MM.1S (cell line): ENCODE results near the gene CRKL.

Experiments used
- DNase-seq: peaks from one replicate; pipeline ENCODE4 v3.0.0-alpha.2; 2015
- H2AFZ ChIP-seq: fragments of 300-600 bp; sonication (generic); 2 replicates; pipeline ENCODE4 v1.6.0; 2016; ENCODE audit warnings: antibody characterized with exemption, low read length
- H3F3A ChIP-seq: fragments of 300-600 bp; sonication (generic); 2 replicates; pipeline ENCODE4 v1.6.1; 2016; ENCODE audit warnings: mild to moderate bottlenecking, antibody characterized with exemption, low read length, moderate library complexity, mixed read lengths; ENCODE audit not compliant: insufficient read depth
- H3K27ac ChIP-seq: fragments of 300-600 bp; sonication (generic); 2 replicates; pipeline ENCODE4 v1.5.1; 2016; ENCODE audit warnings: mild to moderate bottlenecking, low read length
- H3K27me3 ChIP-seq: fragments of 300-600 bp; sonication (generic); replicated peaks from 2 replicates; pipeline ENCODE4 v1.6.0; 2016; ENCODE audit warnings: low read length; ENCODE audit not compliant: insufficient read depth
- H3K36me3 ChIP-seq: fragments of 300-600 bp; sonication (generic); replicated peaks from 2 replicates; pipeline ENCODE4 v1.6.1; 2016; ENCODE audit warnings: mild to moderate bottlenecking, low read length, mixed read lengths; ENCODE audit not compliant: insufficient read depth
- H3K4me1 ChIP-seq: fragments of 300-600 bp; sonication (generic); 2 replicates; pipeline ENCODE4 v1.6.1; 2016; ENCODE audit warnings: low read length, mixed read lengths
- H3K4me2 ChIP-seq: fragments of 300-600 bp; sonication (generic); 2 replicates; pipeline ENCODE4 v1.6.0; 2016; ENCODE audit warnings: low read depth, low read length
- H3K4me3 ChIP-seq: fragments of 300-600 bp; sonication (generic); 2 replicates; pipeline ENCODE4 v1.5.1; 2016; ENCODE audit warnings: low read length, mixed read lengths
- H3K79me2 ChIP-seq: fragments of 300-600 bp; sonication (generic); 2 replicates; pipeline ENCODE4 v1.6.1; 2016; ENCODE audit warnings: mixed run types, low read length, mixed read lengths
- H3K9ac ChIP-seq: fragments of 300-600 bp; sonication (generic); 2 replicates; pipeline ENCODE4 v1.6.1; 2016; ENCODE audit warnings: low read length, mixed read lengths
- H3K9me2 ChIP-seq: fragments of 300-600 bp; sonication (generic); replicated peaks from 2 replicates; pipeline ENCODE4 v1.6.1; 2016; ENCODE audit warnings: mild to moderate bottlenecking, low read length, mixed read lengths; ENCODE audit not compliant: insufficient read depth
- H3K9me3 ChIP-seq: fragments of 300-600 bp; sonication (generic); replicated peaks from 2 replicates; pipeline ENCODE4 v1.6.1; 2016; ENCODE audit warnings: mild to moderate bottlenecking, low read length, mixed read lengths; ENCODE audit not compliant: insufficient read depth
- H4K20me1 ChIP-seq: fragments of 300-600 bp; sonication (generic); 2 replicates; pipeline ENCODE4 v1.6.1; 2016; ENCODE audit warnings: mild to moderate bottlenecking, low read length, moderate library complexity, mixed read lengths; ENCODE audit not compliant: insufficient read depth
- EZH2 ChIP-seq: fragments of 300-600 bp; sonication (generic); optimal IDR thresholded peaks from 2 replicates; pipeline ENCODE3; 2017; ENCODE audit warnings: low read depth, mild to moderate bottlenecking, antibody characterized with exemption, low read length, mixed read lengths
- EZH2phosphoT487 ChIP-seq: fragments of 300-600 bp; sonication (generic); IDR thresholded peaks from 2 replicates; pipeline ENCODE4 v1.6.1; 2018; ENCODE audit warnings: antibody characterized with exemption, low read length
- TF ChIP-seq, protein P1 (sequence below): fragments of 300-600 bp; sonication (generic); IDR thresholded peaks from 2 replicates; pipeline ENCODE4 v1.5.1; 2016; ENCODE audit warnings: antibody characterized with exemption, low read length, mixed read lengths

Gene CRKL

DNA sequence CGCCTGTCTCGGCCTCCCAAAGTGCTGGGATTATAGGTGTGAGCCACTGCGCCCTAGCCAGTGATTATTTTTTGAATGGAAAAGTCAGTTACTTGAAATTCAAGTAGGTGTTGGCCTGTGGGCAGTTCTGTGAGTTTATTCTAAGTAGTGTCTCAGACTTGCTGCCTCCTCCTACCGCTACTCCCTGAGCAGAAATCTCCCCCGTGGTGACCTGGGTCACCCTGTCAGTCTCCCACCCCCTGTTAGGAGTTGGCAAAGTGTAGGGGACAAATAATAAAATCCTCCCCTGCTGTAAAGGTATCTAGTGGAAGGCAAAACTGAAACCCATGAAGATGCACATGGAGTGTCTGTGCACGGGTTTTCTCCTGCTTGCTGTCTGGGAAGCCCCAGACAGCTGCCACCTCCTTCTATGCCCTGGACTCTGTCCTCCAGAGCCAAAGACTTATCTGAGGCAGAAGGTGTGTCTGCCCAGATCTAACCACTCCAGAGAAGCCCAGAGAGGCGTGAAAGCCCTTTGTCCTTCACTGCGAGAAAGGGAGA, 32.1 kb upstream of the CRKL start:
- H3K4me1 ChIP-seq, result no peaks in the 10 kb centered on the region
- H2AFZ ChIP-seq, result no peak overlapping the region
- no peaks in the 10 kb centered on the region for H4K20me1 ChIP-seq
- no peaks in the 10 kb centered on the region for H3K9me3 ChIP-seq
- H3K36me3 ChIP-seq, result no peaks in the 10 kb centered on the region
- no peak overlapping the region for H3K4me3 ChIP-seq
- TF ChIP-seq EZH2 (no peak), EZH2phosphoT487 (no peak)
- TF ChIP-seq, protein P1, sequence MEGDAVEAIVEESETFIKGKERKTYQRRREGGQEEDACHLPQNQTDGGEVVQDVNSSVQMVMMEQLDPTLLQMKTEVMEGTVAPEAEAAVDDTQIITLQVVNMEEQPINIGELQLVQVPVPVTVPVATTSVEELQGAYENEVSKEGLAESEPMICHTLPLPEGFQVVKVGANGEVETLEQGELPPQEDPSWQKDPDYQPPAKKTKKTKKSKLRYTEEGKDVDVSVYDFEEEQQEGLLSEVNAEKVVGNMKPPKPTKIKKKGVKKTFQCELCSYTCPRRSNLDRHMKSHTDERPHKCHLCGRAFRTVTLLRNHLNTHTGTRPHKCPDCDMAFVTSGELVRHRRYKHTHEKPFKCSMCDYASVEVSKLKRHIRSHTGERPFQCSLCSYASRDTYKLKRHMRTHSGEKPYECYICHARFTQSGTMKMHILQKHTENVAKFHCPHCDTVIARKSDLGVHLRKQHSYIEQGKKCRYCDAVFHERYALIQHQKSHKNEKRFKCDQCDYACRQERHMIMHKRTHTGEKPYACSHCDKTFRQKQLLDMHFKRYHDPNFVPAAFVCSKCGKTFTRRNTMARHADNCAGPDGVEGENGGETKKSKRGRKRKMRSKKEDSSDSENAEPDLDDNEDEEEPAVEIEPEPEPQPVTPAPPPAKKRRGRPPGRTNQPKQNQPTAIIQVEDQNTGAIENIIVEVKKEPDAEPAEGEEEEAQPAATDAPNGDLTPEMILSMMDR, result no peak
- no peaks in the 10 kb centered on the region for H3K79me2 ChIP-seq
- H3F3A ChIP-seq, result no peaks in the 10 kb centered on the region
- no peaks in the 10 kb centered on the region for H3K27me3 ChIP-seq
- H3K4me2 ChIP-seq, result no peak overlapping the region
- H3K27ac ChIP-seq, result no peak overlapping the region
- H3K9me2 ChIP-seq, result no peaks in the 10 kb centered on the region
- no peak overlapping the region for H3K9ac ChIP-seq
- DNase-seq, result no peak

DNA sequence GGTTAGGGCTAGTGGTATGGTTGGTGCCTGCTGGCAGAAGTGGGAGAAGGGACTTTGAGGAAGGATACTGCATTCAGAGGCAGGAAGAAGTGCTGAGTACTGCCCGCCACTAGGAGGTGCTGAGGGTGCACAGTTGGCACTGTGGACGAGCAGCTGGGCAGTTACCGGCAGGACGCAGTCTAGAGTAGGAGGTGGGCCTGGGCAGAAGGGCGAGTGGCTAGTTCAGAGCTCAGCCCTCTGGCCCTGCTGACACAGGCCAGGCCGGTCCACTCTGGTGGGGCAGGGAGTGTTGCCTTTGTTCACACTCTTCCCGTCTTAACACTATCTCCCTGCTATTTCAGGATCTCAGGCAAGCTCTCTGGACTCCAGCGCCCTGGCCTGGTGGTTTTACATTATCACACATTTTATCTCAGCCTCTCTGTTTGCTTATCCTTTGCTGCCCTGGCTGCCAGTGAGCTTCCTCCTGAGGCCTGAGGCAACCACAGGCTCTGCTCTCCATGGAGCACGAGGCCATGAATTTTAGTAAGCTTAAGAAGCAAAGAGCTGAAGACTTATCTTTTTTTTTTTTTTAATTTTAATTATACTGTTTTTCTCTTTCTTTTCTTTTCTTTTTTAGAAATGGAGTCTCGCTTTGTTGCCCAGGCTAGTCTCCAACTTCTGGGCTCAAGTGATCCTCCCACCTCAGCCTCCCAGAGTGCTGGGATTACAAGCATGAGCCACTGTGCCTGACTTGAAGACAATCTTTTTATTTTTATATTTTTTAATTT, 31.5 kb upstream of the CRKL start:
- Histone ChIP-seq H3K4me2 (no peak overlapping the region), H3K9me2 (no peaks in the 10 kb centered on the region), H3K27ac (no peak overlapping the region), H3K79me2 (no peaks in the 10 kb centered on the region), H3K9me3 (no peaks in the 10 kb centered on the region), H3K27me3 (no peaks in the 10 kb centered on the region), H3K36me3 (no peaks in the 10 kb centered on the region), H2AFZ (no peak overlapping the region), H3K4me3 (no peak overlapping the region), H3K9ac (no peak overlapping the region), H3F3A (no peaks in the 10 kb centered on the region), H4K20me1 (no peaks in the 10 kb centered on the region), H3K4me1 (no peaks in the 10 kb centered on the region)
- peak; percentile 33 for DNase-seq
- TF ChIP-seq, protein P1, result peak; percentile 70
- no peak for TF ChIP-seq EZH2

DNA sequence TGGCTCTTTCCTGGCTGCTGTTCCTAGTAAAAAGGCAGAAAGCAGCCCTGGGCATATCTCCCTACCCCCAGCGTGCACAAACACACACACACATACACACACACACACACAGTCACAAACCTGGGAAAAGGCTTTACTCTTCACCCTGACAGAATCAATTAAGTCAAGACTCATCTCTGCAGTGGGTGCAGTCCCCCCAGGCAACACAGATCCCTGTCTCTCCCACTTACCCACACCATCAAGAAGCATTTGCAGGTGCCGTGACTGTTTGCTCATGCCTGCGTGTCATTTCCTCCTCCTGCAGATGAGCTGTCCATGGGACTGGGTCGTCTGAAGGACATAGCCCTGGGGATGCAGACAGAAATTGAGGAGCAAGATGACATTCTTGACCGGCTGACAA, 29.8 kb upstream of the CRKL start:
- Histone ChIP-seq H3K9ac (no peak overlapping the region), H4K20me1 (no peaks in the 10 kb centered on the region), H3K9me2 (no peaks in the 10 kb centered on the region), H3K4me2 (no peak overlapping the region), H3K79me2 (no peaks in the 10 kb centered on the region), H3K4me3 (no peak overlapping the region), H3K27ac (no peak overlapping the region), H3K27me3 (no peaks in the 10 kb centered on the region), H3K4me1 (no peaks in the 10 kb centered on the region), H3K36me3 (no peaks in the 10 kb centered on the region), H3F3A (no peaks in the 10 kb centered on the region), H2AFZ (no peak overlapping the region), H3K9me3 (no peaks in the 10 kb centered on the region)
- TF ChIP-seq, protein P1, result no peak
- TF ChIP-seq EZH2phosphoT487 (no peak), EZH2 (no peak)
- DNase-seq, result no peak
